GM19452 (cell line): ENCODE results near the gene PRAC1.
"Not testable (repeated sequence)": the region's sequence is repeated elsewhere in the genome, so short reads cannot be mapped to it uniquely, and the experiment has no call there.

ENCODE experiments used
- ATAC-seq: cut with Tn5 transposase; IDR thresholded peaks from one replicate; pipeline ENCODE4 v1.9.1; 2021; ENCODE audit not compliant: unreplicated experiment

PRAC1 gene

DNA sequence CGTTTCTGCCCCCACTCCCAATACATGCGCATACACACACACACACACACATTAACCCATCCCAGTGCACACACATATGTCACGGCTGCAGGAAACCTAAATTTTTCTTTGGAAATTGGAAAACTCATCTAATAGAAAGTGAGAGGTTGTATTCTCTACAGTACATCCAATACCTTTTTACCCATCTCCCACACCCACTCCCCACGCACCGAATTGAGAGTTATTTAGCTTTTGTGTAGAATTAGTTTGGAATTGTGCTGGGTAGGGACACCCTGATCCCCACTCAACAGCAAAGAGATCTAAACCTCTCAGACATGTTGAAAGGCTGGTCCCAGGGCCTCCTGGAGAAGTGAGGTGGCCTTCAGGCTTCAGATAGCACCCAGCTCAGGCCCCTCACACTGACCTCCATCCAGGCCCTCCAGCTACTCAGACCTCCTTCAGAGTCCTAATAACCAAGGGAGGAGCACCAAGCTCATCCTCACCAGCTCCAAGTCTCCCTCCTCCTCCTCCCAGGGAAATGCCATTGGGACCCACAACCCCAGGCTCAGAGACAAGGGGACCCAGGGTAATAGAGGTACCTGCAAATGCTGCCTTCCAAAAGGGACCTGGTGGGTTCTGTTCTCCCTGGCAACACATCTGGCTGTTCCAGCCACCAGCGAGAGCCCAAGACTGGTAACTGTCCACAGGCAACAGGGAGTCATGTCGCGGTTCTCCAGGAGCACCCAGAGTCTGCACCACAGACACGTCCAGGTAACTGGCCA is 5.3 kb upstream of the PRAC1 start:
- no peak for ATAC-seq

DNA sequence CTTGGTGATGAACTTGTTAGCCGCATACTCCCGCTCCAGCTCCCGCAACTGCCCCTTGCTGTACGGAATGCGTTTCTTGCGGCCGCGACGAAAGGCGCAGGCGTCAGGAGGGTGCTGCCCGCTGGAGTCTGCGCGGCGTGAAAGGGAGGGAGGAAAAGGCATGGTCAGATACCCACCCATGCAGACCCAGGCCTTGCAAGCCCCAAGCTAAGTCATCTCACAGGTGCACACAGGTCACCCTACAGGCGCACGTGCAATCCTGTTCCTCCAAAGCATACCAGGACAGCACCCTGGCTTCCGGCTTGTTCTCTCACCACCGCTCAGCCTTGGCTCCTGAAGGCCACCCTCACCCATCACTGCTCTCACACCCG is 4.6 kb upstream of the PRAC1 start:
- ATAC-seq: no peak

DNA sequence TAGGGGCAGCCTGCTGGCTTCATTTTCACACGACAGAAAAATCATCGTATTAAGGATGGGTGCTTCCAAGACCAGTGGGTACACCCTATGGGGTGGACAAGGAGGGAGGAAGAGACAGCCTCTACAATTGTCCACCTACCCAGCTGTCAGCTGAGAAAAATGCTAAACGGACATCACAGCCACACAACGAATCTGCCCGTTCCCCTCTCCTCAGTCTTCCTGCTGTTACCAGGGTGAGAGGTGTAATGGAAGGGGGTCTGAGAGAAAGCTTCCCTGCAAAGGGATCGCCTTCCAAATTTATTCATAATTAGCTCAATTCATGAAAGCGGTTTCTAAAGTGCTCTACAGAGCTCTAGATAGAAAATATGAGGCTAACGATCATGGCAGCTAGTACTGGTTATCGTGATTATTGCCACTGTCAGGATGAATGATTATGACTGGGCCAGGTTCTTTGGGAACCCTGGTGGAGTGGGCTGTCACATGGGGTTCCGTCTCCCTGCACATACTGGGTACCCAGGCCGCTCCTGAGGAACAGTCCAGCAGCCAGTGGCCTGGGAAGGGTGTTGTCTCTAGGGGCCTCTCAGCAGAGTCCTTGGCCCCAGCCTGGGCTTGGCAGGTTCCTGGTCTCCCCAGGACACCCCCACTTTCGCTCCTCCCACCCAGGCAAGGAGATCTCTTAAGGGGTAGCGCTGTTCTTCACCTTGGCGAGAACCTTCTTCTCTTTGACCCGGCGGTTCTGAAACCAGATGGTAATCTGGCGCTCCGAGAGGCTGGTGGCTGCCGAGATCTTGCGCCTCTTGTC is 4.0 kb upstream of the PRAC1 start:
- ATAC-seq: no peak

DNA sequence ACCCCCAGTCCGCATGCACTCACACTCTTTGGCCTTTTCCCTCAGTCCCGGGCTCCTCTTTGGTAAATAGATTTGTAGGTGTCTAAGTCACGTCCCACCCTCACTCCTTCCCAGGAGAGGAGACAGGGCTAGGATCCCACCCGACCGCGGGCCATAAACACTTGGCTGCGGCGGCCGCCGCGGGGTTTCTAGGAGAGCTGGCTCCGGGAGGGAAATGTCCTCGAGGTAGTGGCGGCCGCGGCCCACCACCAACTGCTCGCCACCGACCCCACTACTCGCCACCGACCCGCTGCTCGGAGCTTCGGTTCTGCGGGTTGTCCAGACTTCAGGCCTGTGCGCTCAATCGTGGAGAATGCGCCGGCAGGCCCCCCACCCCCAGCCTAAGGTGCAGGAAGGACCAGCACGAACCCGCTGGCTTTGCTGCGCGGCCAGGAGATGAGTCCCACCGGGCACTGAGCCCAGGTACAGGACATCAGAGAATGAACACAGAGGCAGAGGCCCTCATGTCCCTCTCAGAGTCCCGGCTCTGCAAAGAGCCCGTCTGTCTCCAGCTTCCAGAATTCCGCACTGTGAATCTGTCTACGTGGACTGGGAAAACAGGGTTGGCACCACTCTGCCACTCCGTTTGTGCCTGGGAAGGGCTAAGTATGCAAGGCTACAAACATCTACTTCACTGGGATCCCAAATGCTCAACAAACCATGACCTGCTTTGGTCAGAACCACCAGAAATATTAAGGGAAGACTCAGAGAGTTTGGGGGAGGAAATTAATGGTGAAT is 3.2 kb upstream of the PRAC1 start:
- ATAC-seq: no peak

DNA sequence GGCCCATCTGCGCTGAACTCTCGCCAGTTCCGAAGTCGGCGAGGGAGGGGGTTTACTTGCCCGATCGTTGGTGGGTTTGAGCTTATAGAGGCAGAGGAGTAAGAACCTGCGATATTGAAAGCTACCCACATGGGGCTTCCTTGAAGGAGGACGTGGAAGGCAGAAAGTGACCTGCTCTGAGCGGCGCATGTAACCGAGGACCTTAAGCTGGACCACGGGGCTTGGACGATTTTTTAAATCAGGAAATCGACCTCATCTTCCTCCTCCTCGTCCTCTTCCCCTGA is 2.6 kb upstream of the PRAC1 start:
- ATAC-seq: no peak

DNA sequence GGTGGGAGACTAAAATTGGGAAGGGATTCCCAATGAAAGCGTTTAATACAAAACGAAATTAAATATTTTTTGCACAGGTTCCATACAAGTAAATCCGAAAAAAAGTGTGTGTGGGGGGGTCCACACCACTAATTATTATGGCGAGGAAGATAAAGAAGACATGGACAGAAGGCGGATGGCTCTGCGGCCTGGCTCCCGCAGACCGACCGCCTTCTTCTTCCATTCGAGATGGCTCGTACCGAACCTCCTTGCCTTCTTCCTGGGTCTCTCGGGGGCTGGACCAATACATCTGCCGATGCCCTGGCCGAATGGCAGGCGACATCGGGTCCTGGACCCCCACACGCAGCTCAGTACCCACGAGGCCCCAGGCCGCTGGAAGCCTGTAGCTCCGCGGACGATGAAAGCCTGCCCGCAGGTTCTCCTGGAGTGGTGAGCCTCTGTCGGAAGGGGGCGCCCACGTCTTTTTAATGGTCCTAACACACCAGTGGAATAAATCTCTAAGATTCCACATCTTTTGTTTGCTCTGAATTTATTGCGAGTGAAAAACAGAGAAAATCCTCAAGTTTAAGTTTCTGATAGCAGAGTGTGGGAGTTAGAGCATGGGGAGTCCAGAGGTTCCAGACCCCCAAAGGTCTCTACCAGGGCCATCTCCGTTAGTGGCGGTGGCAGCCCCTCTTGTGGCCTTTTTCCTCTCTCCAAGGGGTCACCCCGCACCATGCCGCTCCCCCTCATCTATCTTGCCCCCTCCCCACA is 2.1 kb upstream of the PRAC1 start:
- ATAC-seq: no peak

DNA sequence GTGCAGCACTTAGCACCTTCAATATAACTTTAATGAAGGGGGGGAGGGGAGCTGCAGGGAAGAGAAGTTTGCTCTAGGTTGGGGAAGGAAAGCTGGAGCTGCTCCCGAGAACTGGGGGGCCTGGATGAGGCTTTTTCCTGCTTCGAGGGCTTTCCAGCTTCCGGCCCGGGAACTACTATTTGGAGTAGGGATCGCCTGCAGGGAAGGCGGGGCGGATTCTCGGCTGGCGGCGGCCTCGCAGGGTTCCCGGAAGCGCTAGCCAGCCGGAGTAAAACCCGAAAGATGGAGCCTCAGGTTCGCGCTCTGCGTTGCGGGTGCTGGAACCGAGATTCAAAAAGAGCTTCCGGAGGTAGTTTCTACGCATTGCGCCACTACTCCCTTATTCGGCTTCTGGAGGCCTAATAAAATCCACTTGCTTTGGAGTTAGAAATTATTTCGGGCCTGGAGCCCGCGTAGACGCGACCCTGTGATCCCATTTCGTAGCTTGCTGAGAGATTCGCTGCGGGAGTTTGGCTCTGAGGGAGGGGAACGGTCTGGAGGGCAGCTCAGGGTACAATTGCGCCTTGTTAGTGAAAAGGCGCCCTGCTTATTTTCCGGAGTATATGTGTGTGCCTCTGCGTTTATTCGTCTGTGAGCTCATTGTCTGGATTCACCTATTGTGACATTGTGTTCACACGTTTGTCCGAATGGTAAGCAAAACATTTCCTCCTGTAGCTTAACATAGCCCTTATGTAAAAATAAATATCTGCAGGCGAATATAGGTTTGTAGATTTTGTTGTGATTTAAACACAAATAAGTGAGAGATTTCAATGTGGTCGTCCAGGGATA is 1.3 kb upstream of the PRAC1 start:
- no peak for ATAC-seq

DNA sequence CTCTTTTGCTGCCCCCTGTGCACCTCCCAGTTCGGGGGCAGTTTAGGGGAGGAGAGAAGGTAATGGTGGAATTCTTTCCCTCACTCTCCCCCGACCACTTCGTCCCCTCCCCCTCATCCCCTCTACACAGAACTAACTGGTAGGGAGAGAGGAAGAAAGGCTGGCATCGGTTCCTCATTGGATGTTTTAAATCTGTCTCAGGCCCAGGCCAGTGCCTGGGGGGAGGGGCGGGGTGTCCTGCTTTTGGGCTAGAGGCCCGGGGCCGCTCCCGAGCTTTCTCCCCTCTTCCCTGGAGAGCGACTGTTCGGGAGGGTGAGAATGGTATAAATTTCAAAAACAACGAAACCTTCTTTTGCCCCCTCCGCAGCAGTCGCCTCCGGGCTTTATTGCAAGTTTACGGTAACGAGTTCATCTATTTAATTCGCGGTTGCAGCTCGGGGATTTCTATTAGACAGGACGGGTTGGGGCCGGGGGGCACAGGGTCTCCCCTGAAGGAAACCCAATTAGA is 651 bp upstream of the PRAC1 start, which contains the start of gene PRAC2:
Gene PRAC2 (plus strand): TSS at position 271 of the 508 bp plus-strand sequence. CDS start 1,226 bp downstream, outside the sequence.
- ATAC-seq: no peak

DNA sequence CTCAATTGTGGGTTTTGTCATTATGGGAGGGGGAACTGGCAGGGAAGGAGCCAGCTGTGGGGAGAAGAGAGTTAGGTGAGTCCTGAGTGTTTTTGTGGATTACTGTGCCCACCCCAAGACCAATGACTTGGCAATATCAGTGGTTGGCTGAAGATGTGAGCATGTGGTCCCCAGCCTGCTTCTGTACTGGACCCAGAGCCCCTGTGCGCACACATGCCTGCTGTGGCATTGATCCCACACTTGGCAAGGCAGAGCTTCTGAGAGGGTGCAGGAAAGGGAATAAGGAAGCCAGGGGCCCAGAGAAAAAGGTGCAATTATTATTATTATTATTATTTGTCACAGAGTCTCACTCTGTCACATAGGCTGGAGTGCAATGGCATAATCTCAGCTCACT is 1.3 kb downstream of the PRAC1 start:
- ATAC-seq: no peak

DNA sequence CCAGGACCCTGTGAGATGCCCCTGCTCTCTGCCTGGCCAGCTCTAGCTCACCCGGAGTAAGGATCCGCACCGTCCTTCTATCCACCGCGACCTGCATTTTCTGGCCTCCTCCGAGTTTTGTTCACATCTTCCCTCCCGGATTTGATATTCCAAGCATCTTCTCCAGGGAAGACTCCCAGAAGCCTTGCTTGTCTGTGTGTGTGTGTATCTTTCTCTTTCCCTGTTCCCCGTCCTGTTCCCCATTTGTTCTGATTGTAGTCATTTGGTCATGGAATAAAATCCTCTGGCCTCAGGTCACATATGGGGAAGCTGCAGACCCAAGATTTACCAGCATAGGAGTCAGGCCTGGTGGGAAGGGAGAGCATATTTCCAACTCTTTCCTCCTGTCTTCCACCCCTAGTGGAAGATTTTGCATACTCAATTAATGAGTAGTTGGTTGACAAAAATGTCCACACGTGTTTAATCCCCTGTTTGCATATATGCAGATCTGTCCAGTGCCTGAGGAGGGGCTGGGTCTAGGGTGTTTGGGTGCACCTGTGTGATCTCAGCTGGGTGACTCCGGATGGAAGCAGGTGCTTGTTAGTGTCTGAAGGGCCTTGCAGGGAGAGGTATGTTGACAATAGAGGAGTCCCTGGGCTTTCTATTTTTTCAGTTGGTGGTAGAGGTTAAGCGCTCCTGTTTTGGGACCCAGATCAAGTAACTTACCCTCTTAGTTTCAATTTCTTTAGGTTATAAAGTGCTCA is 1.9 kb downstream of the PRAC1 start:
- ATAC-seq: no peak

DNA sequence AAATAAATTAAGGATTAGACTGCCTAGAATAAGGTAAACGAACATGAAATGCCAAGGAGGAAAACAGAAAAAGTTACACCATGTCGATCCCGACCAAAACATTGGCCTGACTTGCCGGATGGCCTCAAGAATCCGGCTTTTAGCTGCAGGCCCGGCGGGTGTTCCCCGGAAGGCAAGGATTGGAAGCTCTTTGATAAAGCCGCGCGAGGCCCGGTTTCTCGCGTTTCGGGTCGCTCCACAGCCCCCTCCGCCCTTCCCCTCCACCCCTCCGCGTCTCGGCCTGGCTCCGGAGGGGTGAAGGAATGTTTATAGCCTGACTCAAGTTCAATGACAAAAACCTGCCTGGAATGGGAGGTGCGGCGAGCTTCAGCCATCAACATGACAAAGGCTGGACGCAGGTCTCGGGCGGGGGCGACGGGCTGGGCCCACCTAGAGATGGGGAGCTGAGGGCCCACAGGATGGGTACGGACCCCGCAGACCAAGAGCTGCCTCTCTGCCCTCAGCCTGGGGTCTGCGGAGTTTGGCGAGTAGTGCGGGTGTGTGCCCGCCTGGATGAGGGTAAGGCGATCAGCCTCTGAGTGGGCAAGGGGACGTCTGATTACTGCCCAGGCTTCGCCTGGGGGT is 2.6 kb downstream of the PRAC1 start:
- no peak for ATAC-seq

DNA sequence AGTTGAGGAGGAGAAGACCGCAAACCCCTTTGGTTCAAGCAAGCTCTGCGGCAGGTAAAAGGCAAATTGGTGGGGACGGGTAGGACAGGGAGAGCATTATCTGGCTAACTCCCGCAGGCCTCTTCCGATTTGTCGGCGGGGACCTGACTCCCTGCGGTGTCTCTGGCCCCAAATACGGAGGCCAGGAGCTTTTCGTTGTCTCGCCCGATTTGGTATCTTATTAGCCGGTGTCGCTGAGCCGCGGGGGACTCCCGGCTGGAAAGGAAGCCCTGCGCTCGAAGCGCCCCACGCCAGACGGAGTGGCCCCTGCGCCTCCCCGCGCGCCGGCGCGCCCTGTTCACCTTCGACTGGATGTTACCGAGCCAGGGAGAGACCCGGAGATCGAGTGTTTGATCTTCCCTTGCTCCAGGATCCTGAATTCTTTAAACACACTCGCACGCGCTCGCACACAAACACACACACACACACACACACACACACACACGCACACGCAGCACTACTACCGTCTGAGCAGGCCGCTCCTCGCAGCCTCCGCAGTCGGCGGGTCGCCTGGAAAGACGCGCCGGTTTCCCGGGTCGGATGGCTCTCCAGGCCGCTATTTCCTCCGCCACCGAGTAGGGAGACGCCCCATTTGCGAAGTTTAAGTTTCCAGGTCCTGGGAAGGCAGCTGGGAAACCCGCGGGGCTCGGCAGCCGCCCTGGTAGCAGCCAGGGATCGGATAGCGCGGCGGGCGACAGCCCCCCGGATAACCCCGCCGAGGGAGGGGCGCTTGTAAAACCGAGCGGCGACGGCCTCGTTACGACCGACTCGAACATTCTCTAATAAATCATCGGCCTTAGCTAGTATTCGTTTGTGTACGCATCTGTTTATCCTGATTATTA is 3.3 kb downstream of the PRAC1 start:
- no peak for ATAC-seq

DNA sequence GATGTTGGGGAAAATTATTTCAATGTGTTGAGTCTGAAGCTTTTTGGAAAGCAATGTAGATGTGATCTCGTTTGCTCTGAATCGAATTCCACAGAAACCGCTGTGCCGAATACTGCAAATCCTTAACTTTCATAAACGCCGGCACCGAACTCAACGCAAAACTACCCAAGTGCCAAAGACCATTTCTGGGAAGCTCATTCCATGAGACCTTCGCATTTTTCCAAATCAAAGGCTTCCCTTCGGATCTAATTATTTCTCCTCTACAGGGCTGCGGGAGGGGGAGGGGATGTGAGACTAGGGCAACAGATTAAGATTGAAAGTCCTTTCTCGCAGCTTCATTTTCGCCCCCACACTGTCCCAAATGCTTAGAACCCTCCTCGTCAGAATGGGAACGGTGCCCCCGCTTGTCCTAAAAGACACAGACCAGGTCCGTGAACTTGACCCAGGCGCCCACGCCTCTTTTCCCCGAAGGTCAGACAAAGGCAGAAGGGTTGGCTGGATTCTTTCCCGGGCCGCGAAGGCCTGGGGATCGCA is 4.0 kb downstream of the PRAC1 start:
- no peak for ATAC-seq

DNA sequence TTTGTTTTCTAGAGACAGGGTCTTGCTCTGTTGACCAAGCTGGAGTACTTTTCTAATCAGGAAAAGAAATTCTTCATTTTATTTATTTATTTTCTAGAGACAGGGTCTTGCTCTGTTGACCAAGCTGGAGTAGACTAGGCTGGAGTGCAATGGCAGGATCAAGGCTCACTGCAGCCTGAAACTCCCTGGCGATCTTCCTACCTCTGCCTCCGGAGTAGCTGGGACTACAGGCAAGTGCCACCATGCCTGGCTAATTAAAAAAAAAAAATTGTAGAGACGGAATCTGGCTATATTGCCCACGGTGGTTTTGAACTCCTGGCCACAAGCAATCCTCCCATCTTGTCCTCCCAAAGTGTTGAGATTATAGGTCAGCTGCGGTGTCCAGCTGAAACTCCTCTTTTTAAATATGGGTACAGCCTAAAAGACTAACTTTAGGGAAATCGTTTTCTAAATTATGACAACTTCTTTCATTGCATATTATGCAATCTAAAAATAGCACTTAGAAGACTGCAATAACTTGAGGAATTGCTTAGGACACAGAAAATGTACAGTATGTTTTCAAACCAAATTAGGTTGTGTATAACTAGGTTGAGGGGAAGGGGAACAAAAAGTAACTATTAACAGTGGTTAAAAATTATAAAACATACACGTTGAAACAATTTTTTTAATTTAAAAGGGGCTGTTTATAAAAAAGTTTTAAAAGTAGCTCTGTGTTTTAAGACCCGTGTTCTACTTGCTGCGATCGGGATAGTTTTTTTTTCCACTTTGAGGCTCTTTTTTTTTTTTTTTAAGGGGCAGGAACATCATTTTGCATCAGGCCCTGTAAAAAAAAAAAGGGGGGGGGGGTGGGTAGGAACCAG is 4.7 kb downstream of the PRAC1 start:
- no peak for ATAC-seq

DNA sequence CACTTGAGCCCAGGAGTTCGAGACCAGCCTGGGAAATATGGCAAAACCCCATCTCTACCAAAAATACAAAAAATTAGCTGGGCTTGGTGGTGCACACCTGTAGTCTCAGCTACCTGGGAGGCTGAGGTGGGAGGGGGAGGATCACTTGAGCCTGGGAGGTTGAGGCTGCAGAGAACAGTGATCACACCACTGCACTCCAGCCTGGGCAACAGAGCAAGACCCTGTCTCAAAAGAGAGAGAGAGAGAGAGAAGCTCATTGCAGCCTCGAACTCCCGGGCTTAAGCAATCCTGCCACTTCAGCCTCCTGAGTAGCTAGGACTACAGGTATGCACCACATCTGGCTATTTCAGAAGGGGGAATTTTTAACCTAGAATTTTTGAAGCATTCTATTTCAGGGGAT is 5.8 kb downstream of the PRAC1 start:
- ATAC-seq: not testable (repeated sequence)

DNA sequence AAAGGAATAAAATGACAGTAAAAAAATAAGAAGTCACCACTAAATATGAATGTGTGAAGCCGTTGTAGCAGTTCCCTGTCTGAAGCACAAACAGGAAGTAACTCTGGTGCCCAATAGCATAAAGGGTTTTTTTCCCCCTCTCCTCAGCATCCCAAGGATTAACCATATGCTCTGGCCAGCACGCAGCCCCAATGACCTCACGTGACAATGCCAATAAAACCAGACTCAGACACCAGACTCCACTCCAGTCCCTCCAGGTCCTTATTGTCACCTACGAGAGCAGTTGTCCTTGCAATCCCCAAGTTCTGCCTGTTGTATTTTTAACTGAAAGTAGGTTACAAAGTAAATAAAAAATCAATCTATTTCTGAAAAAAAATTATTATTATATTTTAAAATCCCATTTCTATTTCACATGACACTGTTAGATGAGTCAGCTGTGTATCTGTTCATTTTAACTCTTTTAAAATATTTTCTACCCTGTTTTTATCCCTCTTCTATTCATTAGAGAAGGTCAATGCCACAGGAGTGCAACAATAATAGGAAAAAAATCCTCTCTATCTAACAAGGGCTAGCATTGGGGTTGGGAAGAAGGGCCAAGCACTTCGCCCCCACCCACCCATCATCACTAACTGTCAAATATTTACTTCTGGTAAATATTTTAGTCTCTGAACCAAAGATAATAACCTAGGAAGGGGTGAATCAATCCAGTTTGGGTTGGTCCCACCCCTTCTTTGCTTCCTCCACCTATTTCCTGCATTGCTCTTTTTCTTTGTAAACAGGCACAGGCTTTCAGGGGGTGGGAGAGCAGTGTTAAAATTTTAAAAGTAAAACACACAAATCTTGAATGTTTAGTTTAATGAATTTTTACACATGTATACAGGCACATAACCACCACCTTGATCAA is 6.6 kb downstream of the PRAC1 start:
- ATAC-seq: no peak
